Prostate gland (tissue), 2 donors: ENCODE data around the gene HSPG2.

Experiments
- CTCF ChIP-seq, 4 experiments: fragments of 200-600 bp in 2 of 4; fragments of 450-650 bp in 2 of 4; sonication (generic) in 2 of 4; IDR thresholded peaks; 1 replicate in 3 of 4; 2 replicates in 1 of 4; pipeline ENCODE4 v1.5.1; 2016 to 2019; ENCODE audit warnings: antibody characterized with exemption in 4 of 4, mild to moderate bottlenecking in 2 of 4, moderate library complexity in 2 of 4
- POLR2A ChIP-seq: fragments of 450-650 bp; IDR thresholded peaks from one replicate; pipeline ENCODE4 v1.6.1; 2016; ENCODE audit warnings: antibody characterized with exemption, mild to moderate bottlenecking
- POLR2AphosphoS5 ChIP-seq: sonication (generic); formaldehyde crosslinking; IDR thresholded peaks from one replicate; pipeline ENCODE4 v1.6.1; 2017; ENCODE audit warnings: antibody characterized with exemption

DNA sequence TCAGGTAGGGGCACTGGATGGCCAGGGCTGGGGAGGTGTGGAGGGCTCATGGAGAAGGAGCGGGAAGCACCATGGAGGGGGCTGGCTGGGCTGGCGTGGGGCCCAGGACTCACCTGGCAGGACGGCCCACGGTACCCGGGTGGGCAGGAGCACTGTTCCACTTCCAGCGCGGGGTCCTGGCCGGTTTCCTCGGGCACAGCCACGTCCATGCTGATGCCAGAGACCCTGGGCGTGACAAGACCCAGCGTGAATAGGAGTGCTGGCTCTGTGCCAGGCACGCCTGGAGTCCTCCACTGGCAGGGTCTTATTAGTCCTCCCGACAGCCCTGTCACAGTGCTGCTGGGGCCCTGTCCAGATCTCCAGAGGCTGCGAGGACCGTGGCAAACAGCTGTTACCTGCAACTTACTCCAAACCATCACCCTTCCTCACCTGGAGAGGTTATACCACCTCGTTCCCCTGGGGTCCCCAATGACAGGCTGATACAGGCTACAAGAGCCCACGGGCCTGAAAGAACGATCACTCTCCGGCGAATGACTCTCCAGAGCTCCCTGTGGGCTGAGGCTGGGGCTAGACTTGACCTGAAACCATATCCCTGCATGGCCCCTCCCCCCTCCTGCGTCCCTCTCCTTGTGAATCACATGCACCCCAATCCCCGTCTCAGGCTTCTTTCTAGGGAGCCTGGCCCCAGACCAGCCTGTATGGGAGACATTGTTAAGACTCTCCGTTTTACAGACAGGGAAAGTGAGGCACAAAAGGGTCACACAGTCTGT is 62.1 kb downstream of the HSPG2 start:
- TF ChIP-seq CTCF (IDR thresholded peaks at IDR 0.05) (no peak), POLR2AphosphoS5 (no peak), POLR2A (no peak)
